Body of pancreas (tissue), 4 donors: ENCODE data around the gene CSF2. TPM values are rescaled to one million over a fixed set of nuclear protein-coding genes. Genes with fewer than 3 reads are reported as not detected.

Experiments
- ATAC-seq: fragments of 150-250 bp; one replicate; pipeline ENCODE4 v1.9.1; 2016
- DNase-seq, 4 donors: peaks; one replicate each; pipeline ENCODE4 v3.0.0-alpha.2; 2019
- H3K27ac ChIP-seq, 4 donors: fragments of 200-600 bp; sonication (generic); 1 replicate in 3 of 4; 2 replicates in 1 of 4; pipeline versions ENCODE4 v1.5.1 to v1.6.1; 2016 to 2019; ENCODE audit warnings: mild to moderate bottlenecking in 1 of 4, mixed read lengths in 1 of 4, moderate library complexity in 1 of 4
- H3K27me3 ChIP-seq, 2 donors: fragments of 200-600 bp; sonication (generic); one replicate each; pipeline ENCODE4 v1.6.0; 2016; ENCODE audit warnings: mild to moderate bottlenecking in 1 of 2
- H3K36me3 ChIP-seq, 2 donors: fragments of 200-600 bp; sonication (generic); replicated peaks in 1 of 2; 2 replicates each; pipeline ENCODE4 v1.5.1; 2016; ENCODE audit warnings: low read depth in 2 of 2; ENCODE audit not compliant: insufficient read depth in 1 of 2
- H3K4me1 ChIP-seq: fragments of 200-600 bp; sonication (generic); one replicate; pipeline ENCODE4 v1.6.0; 2016
- H3K4me3 ChIP-seq, 2 donors: fragments of 200-600 bp; sonication (generic); 1 replicate in 1 of 2; 2 replicates in 1 of 2; pipeline ENCODE4 v1.5.1; 2016 to 2019
- H3K9me3 ChIP-seq, 3 donors: fragments of 200-600 bp; sonication (generic); 1 replicate in 2 of 3; 2 replicates in 1 of 3; pipeline ENCODE4 v1.5.1; 2016
- POLR2A ChIP-seq, 3 donors: fragments of 450-650 bp; IDR thresholded peaks; one replicate each; pipeline ENCODE4 v1.6.1; 2016; ENCODE audit warnings: antibody characterized with exemption in 3 of 3, mild to moderate bottlenecking in 2 of 3
- WGBS, 2 donors: methylation state at CpG; one replicate each; pipeline ENCODE4 v1.1.5; 2017; 5-methylcytosine and 5-hydroxymethylcytosine counted together
- intact Hi-C: fragments of 100-400 bp; cut with DNase I; formaldehyde crosslinking; loops from one replicate; pipeline ENCODE4 v1.15.1; 2023
- total RNA-seq, 2 donors: library from RNA; depleted of rRNA; stranded (reverse); fragments of >200 nt; gene quantifications; one replicate each; pipeline ENCODE4 v1.1.0, GENCODE V29; 2016
- TF ChIP-seq, protein P1 (sequence below), 7 experiments: fragments of 450-650 bp in 4 of 7; fragments of 200-600 bp in 3 of 7; sonication (generic) in 3 of 7; IDR thresholded peaks; one replicate each; pipeline ENCODE4 v1.5.1; 2016 to 2019; ENCODE audit warnings: antibody characterized with exemption in 7 of 7

CSF2 gene
- total RNA-seq, 2 donors from 2014 or later: not detected

DNA sequence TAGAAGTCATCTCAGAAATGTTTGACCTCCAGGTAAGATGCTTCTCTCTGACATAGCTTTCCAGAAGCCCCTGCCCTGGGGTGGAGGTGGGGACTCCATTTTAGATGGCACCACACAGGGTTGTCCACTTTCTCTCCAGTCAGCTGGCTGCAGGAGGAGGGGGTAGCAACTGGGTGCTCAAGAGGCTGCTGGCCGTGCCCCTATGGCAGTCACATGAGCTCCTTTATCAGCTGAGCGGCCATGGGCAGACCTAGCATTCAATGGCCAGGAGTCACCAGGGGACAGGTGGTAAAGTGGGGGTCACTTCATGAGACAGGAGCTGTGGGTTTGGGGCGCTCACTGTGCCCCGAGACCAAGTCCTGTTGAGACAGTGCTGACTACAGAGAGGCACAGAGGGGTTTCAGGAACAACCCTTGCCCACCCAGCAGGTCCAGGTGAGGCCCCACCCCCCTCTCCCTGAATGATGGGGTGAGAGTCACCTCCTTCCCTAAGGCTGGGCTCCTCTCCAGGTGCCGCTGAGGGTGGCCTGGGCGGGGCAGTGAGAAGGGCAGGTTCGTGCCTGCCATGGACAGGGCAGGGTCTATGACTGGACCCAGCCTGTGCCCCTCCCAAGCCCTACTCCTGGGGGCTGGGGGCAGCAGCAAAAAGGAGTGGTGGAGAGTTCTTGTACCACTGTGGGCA, 642 bp downstream of the CSF2 start:
- Histone ChIP-seq H3K4me3 (no peak overlapping the region), H3K27me3 (no peaks in the 10 kb centered on the region), H3K9me3 (no peaks in the 10 kb centered on the region), H3K36me3 (no peaks in the 10 kb centered on the region), H3K4me1 (peaks cover 8% of the 10 kb centered on the region), H3K27ac (no peak overlapping the region)
- TF ChIP-seq POLR2A (IDR thresholded peaks at IDR 0.05): no peak
- TF ChIP-seq, protein P1, sequence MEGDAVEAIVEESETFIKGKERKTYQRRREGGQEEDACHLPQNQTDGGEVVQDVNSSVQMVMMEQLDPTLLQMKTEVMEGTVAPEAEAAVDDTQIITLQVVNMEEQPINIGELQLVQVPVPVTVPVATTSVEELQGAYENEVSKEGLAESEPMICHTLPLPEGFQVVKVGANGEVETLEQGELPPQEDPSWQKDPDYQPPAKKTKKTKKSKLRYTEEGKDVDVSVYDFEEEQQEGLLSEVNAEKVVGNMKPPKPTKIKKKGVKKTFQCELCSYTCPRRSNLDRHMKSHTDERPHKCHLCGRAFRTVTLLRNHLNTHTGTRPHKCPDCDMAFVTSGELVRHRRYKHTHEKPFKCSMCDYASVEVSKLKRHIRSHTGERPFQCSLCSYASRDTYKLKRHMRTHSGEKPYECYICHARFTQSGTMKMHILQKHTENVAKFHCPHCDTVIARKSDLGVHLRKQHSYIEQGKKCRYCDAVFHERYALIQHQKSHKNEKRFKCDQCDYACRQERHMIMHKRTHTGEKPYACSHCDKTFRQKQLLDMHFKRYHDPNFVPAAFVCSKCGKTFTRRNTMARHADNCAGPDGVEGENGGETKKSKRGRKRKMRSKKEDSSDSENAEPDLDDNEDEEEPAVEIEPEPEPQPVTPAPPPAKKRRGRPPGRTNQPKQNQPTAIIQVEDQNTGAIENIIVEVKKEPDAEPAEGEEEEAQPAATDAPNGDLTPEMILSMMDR (IDR thresholded peaks at IDR 0.05): no peak
- no peak for DNase-seq
- no peak for ATAC-seq
- intact Hi-C loops: no loop called here
- WGBS, 2 donors: 79 to 88% methylated on average over 5 to 6 of the region's 7 CpGs

DNA sequence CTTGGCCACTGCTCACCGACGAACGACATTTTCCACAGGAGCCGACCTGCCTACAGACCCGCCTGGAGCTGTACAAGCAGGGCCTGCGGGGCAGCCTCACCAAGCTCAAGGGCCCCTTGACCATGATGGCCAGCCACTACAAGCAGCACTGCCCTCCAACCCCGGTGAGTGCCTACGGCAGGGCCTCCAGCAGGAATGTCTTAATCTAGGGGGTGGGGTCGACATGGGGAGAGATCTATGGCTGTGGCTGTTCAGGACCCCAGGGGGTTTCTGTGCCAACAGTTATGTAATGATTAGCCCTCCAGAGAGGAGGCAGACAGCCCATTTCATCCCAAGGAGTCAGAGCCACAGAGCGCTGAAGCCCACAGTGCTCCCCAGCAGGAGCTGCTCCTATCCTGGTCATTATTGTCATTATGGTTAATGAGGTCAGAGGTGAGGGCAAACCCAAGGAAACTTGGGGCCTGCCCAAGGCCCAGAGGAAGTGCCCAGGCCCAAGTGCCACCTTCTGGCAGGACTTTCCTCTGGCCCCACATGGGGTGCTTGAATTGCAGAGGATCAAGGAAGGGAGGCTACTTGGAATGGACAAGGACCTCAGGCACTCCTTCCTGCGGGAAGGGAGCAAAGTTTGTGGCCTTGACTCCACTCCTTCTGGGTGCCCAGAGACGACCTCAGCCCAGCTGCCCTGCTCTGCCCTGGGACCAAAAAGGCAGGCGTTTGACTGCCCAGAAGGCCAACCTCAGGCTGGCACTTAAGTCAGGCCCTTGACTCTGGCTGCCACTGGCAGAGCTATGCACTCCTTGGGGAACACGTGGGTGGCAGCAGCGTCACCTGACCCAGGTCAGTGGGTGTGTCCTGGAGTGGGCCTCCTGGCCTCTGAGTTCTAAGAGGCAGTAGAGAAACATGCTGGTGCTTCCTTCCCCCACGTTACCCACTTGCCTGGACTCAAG, 1.5 kb downstream of the CSF2 start:
- ATAC-seq: no peak
- intact Hi-C loops: no loop called here
- Histone ChIP-seq H3K4me1 (peaks cover 8% of the 10 kb centered on the region), H3K27me3 (no peaks in the 10 kb centered on the region), H3K9me3 (no peaks in the 10 kb centered on the region), H3K36me3 (no peaks in the 10 kb centered on the region), H3K27ac (no peak overlapping the region), H3K4me3 (no peak overlapping the region)
- 71 to 80% methylated on average over 6 to 16 of the region's 16 CpGs for WGBS, 2 donors
- no peak for TF ChIP-seq POLR2A (IDR thresholded peaks at IDR 0.05)
- TF ChIP-seq, protein P1 (IDR thresholded peaks at IDR 0.05): no peak
- no peak for DNase-seq

DNA sequence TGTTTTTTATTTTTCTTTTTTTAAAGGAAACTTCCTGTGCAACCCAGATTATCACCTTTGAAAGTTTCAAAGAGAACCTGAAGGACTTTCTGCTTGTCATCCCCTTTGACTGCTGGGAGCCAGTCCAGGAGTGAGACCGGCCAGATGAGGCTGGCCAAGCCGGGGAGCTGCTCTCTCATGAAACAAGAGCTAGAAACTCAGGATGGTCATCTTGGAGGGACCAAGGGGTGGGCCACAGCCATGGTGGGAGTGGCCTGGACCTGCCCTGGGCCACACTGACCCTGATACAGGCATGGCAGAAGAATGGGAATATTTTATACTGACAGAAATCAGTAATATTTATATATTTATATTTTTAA, 2.1 kb downstream of the CSF2 start:
- TF ChIP-seq POLR2A (IDR thresholded peaks at IDR 0.05): no peak
- TF ChIP-seq, protein P1 (IDR thresholded peaks at IDR 0.05): no peak
- no peak for ATAC-seq
- Histone ChIP-seq H3K4me3 (no peak overlapping the region), H3K4me1 (peaks cover 8% of the 10 kb centered on the region), H3K9me3 (no peaks in the 10 kb centered on the region), H3K36me3 (no peaks in the 10 kb centered on the region), H3K27ac (no peak overlapping the region), H3K27me3 (no peaks in the 10 kb centered on the region)
- DNase-seq: no peak
- intact Hi-C loops: no loop called here
- 65 to 94% methylated on average over 2 of the region's 2 CpGs for WGBS, 2 donors

DNA sequence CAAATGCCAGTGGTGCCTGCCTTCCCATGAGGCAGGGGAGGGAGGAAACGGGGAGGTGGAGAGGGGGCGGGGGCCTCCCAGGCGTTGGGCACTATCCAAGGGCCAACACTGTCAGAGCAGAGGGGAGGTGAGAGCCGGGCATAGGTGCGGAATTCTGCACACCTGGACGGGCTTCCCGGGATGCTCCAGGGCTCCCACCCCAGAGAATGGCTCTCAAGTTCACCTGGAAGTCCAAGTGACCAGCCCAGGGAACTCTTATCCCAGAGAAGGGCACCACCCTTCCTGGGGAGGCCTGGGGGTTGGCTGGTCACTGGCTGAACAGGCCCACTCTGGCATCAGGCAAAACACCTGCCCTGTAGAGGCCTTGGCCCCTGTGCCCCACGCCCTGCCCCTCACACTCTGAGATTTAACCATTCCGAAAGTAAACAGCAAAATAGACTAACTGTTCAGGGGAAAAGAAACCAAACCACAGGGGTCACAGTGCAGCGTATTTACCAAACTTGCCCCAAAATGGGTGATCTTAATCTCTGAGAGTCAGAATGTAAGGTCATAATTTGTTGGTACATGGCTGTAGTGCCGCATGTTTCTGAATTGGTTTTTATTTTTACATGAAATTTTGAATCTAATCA, 2.7 kb downstream of the CSF2 start:
- intact Hi-C loops: no loop called here
- 80 to 84% methylated on average over 11 of the region's 11 CpGs for WGBS, 2 donors
- no peak for DNase-seq
- Histone ChIP-seq H3K36me3 (no peaks in the 10 kb centered on the region), H3K9me3 (no peaks in the 10 kb centered on the region), H3K27ac (no peak overlapping the region), H3K4me1 (peaks cover 8% of the 10 kb centered on the region), H3K27me3 (no peaks in the 10 kb centered on the region), H3K4me3 (no peak overlapping the region)
- TF ChIP-seq POLR2A (IDR thresholded peaks at IDR 0.05): no peak
- TF ChIP-seq, protein P1 (IDR thresholded peaks at IDR 0.05): no peak
- no peak for ATAC-seq
